Progenitor cell of endocrine pancreas (in vitro differentiated cells): Measurements from ENCODE around the gene HES5. TPM values are rescaled to one million over a fixed set of nuclear protein-coding genes. Genes with fewer than 3 reads are reported as not detected.

Experiments
- DNase-seq: peaks from one replicate; pipeline ENCODE4 v3.0.0; 2021; ENCODE audit warnings: low spot score; ENCODE audit not compliant: unreplicated experiment
- H3K27ac Mint-ChIP-seq: 2 replicates; pipeline ENCODE4 v1.8.0; 2021; ENCODE audit warnings: mild to moderate bottlenecking, moderate library complexity, mixed read lengths
- H3K27me3 Mint-ChIP-seq: 2 replicates; pipeline ENCODE4 v1.8.0; 2021; ENCODE audit warnings: mixed read lengths
- H3K36me3 Mint-ChIP-seq: 2 replicates; pipeline ENCODE4 v1.8.0; 2022; ENCODE audit warnings: mixed read lengths; ENCODE audit not compliant: insufficient read depth
- H3K4me1 Mint-ChIP-seq: 2 replicates; pipeline ENCODE4 v1.8.0; 2021; ENCODE audit warnings: low read depth, mixed read lengths
- H3K4me3 Mint-ChIP-seq: 2 replicates; pipeline ENCODE4 v1.8.0; 2021; ENCODE audit warnings: low read depth, mild to moderate bottlenecking, moderate library complexity, mixed read lengths
- H3K9me3 Mint-ChIP-seq: 2 replicates; pipeline ENCODE4 v1.8.0; 2021; ENCODE audit warnings: low read depth, mixed read lengths
- total RNA-seq: library from RNA; stranded (reverse); gene quantifications from 2 replicates; pipeline ENCODE4 v1.2.1, GENCODE V29; 2021
- TF ChIP-seq, protein P1 (sequence below): fragments of 200-600 bp; sonication (generic); IDR thresholded peaks from one replicate; pipeline ENCODE4 v1.5.0; 2021; ENCODE audit warnings: antibody characterized with exemption, mild to moderate bottlenecking; ENCODE audit not compliant: unreplicated experiment

HES5 gene
- total RNA-seq, 1 donor from 2014 or later = 0.36 TPM

- Mint-ChIP-seq H3K27ac (no peak overlapping the region), H3K9me3 (no peaks in the 10 kb centered on the region), H3K36me3 (peaks cover 1% of the 10 kb centered on the region), H3K4me3 (no peak overlapping the region), H3K27me3 (peaks cover 7% of the 10 kb centered on the region), H3K4me1 (peaks cover 15% of the 10 kb centered on the region)
- DNase-seq = no peak
- TF ChIP-seq, protein P1, sequence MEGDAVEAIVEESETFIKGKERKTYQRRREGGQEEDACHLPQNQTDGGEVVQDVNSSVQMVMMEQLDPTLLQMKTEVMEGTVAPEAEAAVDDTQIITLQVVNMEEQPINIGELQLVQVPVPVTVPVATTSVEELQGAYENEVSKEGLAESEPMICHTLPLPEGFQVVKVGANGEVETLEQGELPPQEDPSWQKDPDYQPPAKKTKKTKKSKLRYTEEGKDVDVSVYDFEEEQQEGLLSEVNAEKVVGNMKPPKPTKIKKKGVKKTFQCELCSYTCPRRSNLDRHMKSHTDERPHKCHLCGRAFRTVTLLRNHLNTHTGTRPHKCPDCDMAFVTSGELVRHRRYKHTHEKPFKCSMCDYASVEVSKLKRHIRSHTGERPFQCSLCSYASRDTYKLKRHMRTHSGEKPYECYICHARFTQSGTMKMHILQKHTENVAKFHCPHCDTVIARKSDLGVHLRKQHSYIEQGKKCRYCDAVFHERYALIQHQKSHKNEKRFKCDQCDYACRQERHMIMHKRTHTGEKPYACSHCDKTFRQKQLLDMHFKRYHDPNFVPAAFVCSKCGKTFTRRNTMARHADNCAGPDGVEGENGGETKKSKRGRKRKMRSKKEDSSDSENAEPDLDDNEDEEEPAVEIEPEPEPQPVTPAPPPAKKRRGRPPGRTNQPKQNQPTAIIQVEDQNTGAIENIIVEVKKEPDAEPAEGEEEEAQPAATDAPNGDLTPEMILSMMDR = no peak
Measured at GRCh38 chr1:2523191-2523890, 6.7 kb downstream of the HES5 start.

DNA sequence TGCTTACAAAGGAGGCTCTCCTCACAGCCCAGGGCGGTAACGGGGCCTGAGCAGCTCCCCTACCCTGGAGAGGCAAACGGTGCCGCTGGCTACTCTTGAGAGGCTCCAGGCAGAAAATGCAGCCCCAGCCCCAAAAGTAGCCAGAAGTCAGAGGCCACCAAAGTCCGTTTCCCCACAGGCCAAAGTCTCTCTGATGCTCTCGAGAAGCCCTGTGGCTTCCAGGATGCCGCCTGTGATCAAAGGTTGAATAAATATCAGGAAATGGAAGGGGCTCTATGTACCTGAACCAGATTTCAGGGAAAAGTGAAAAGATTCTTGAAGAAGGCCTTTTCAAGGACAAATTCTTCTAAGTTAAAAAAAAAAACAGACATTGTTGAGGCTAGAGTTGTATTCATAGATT lies 7.8 kb downstream of the HES5 start:
- TF ChIP-seq, protein P1 = no peak
- DNase-seq = no peak
- no peaks in the 10 kb centered on the region for H3K9me3 Mint-ChIP-seq
- H3K27me3 Mint-ChIP-seq = peaks cover 5% of the 10 kb centered on the region
- no peak overlapping the region for H3K27ac Mint-ChIP-seq
- H3K4me1 Mint-ChIP-seq = peaks cover 15% of the 10 kb centered on the region
- peaks cover 1% of the 10 kb centered on the region for H3K36me3 Mint-ChIP-seq
- no peak overlapping the region for H3K4me3 Mint-ChIP-seq

DNA sequence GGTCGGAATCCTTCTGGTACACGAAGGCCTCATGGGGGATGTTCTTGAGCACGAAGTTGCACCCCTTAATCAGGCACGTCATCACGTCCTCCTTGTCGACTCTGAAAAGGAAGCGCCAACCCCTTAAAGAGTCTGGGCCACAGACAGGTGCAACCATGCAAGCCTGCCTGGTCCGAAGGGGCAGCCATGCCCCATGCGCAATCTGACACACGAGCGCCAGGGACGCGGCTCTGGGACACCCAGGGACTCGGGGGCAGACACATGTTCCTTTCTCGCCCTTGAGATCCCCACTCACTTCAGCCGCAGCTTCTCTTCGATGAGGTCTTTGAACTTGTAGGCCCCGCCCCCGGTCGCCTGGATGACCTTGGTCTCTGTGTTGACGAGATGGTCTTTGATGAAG lies 9.3 kb downstream of the HES5 start:
- no peak for DNase-seq
- TF ChIP-seq, protein P1 = no peak
- Mint-ChIP-seq H3K27me3 (no peaks in the 10 kb centered on the region), H3K4me1 (peaks cover 12% of the 10 kb centered on the region), H3K4me3 (no peak overlapping the region), H3K36me3 (peaks cover 3% of the 10 kb centered on the region), H3K27ac (no peak overlapping the region), H3K9me3 (no peaks in the 10 kb centered on the region)

- peaks cover 3% of the 10 kb centered on the region for H3K36me3 Mint-ChIP-seq
- TF ChIP-seq, protein P1 = no peak
Measured at GRCh38 chr1:2520206-2520605, 9.9 kb downstream of the HES5 start.

GRCh38 chr1:2519729-2520128 lies 10.3 kb downstream of the HES5 start:
- peaks cover 3% of the 10 kb centered on the region for H3K36me3 Mint-ChIP-seq
- no peak overlapping the region for H3K27ac Mint-ChIP-seq
- H3K27me3 Mint-ChIP-seq = no peaks in the 10 kb centered on the region
- peaks cover 5% of the 10 kb centered on the region for H3K4me1 Mint-ChIP-seq
- TF ChIP-seq, protein P1 = no peak
- no peaks in the 10 kb centered on the region for H3K9me3 Mint-ChIP-seq
- no peak overlapping the region for H3K4me3 Mint-ChIP-seq
- DNase-seq = no peak

More at GRCh38 chr1:2520206-2520605, 9.9 kb downstream of the HES5 start:
- Mint-ChIP-seq H3K4me3 (no peak overlapping the region), H3K27ac (no peak overlapping the region), H3K9me3 (no peaks in the 10 kb centered on the region), H3K27me3 (no peaks in the 10 kb centered on the region), H3K4me1 (peaks cover 10% of the 10 kb centered on the region)
- DNase-seq = no peak
